NOMO-1 treated with dmso at 0.1 percent for 144 hours (cell line): ENCODE results near the gene LPAR3.
A peak's percentile ranks its signal among the peaks of the same experiment; 100 is the strongest.

ENCODE experiments used
- DNase-seq: peaks from one replicate; lab custom pipeline; 2025; ENCODE audit not compliant: unreplicated experiment; lab: John Stamatoyannopoulos, UW

Gene LPAR3

GRCh38 chr1:84859866-84860265, 33.1 kb downstream of the LPAR3 start:
- DNase-seq = no peak

GRCh38 chr1:84857906-84858305, 35.1 kb downstream of the LPAR3 start:
- no peak for DNase-seq

- no peak for DNase-seq
Observed at GRCh38 chr1:84856726-84857270, 36.2 kb downstream of the LPAR3 start.

- no peak for DNase-seq
Observed at GRCh38 chr1:84855691-84856630, 37.0 kb downstream of the LPAR3 start.

- DNase-seq = no peak
Observed at GRCh38 chr1:84855168-84855567, 37.8 kb downstream of the LPAR3 start.

GRCh38 chr1:84853741-84854721, 39.0 kb downstream of the LPAR3 start:
- peak; percentile 97 for DNase-seq

GRCh38 chr1:84851839-84852238, 41.2 kb downstream of the LPAR3 start:
- DNase-seq = no peak

- no peak for DNase-seq
Observed at GRCh38 chr1:84849357-84849975, 43.5 kb downstream of the LPAR3 start.

- no peak for DNase-seq
Observed at GRCh38 chr1:84847253-84848250, 45.5 kb downstream of the LPAR3 start.

GRCh38 chr1:84846387-84846786, 46.6 kb downstream of the LPAR3 start:
- DNase-seq = no peak

- no peak for DNase-seq
Observed at GRCh38 chr1:84845357-84845756, 47.6 kb downstream of the LPAR3 start.

GRCh38 chr1:84844094-84844493, 48.9 kb downstream of the LPAR3 start:
- DNase-seq = no peak

- no peak for DNase-seq
Observed at GRCh38 chr1:84842748-84843231, 50.2 kb downstream of the LPAR3 start.

GRCh38 chr1:84841971-84842370, 51.0 kb downstream of the LPAR3 start:
- DNase-seq = no peak

GRCh38 chr1:84840346-84840745, 52.7 kb downstream of the LPAR3 start:
- DNase-seq = no peak

GRCh38 chr1:84839544-84839943, 53.5 kb downstream of the LPAR3 start:
- no peak for DNase-seq

GRCh38 chr1:84836145-84836544, 56.9 kb downstream of the LPAR3 start:
- no peak for DNase-seq

- DNase-seq = no peak
Observed at GRCh38 chr1:84835169-84835568, 57.8 kb downstream of the LPAR3 start.

- DNase-seq = no peak
Observed at GRCh38 chr1:84834419-84835064, 58.5 kb downstream of the LPAR3 start.
